Measurements from ENCODE around the gene CANX.

The CANX gene

DNA sequence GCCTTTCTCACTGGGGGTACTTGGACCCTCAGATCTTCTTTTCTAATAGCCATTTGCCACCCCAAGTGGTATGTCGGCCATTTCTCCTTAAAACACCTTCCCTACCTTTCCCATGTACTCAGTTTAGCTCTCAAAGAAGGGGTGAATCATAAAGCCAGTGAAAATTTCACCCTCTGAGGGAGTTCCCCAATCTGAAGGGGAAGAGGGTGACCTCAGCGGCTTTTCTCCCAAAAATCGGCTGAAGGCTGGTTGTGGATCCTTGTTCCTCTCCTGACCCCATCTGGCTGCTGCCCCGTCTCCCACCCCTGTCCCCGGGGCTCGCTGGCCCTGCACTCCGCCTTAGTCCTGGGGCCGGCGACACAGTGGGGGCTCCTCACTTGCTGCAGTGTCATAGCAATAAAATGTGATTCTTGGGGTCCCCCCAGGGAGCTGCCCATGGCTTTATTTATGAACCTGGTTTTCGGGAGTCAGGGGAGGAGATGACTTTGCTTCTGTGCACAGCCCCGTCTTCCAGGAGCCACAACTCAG lies 77.7 kb downstream of the CANX start:
- peaks cover 4% of the 10 kb centered on the region for H3K27me3 Mint-ChIP-seq (ENCODE audit: low read depth, poor library complexity)
- DNase-seq, result no peak
- no peak overlapping the region for H3K4me3 Mint-ChIP-seq
- no peak overlapping the region for H3K27ac Mint-ChIP-seq
- no peaks in the 10 kb centered on the region for H3K9me3 Mint-ChIP-seq
- peaks cover 84% of the 10 kb centered on the region for H3K36me3 Mint-ChIP-seq (ENCODE audit: low read depth)
- H3K4me1 Mint-ChIP-seq, result no peaks in the 10 kb centered on the region
- TF ChIP-seq, protein P1, sequence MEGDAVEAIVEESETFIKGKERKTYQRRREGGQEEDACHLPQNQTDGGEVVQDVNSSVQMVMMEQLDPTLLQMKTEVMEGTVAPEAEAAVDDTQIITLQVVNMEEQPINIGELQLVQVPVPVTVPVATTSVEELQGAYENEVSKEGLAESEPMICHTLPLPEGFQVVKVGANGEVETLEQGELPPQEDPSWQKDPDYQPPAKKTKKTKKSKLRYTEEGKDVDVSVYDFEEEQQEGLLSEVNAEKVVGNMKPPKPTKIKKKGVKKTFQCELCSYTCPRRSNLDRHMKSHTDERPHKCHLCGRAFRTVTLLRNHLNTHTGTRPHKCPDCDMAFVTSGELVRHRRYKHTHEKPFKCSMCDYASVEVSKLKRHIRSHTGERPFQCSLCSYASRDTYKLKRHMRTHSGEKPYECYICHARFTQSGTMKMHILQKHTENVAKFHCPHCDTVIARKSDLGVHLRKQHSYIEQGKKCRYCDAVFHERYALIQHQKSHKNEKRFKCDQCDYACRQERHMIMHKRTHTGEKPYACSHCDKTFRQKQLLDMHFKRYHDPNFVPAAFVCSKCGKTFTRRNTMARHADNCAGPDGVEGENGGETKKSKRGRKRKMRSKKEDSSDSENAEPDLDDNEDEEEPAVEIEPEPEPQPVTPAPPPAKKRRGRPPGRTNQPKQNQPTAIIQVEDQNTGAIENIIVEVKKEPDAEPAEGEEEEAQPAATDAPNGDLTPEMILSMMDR (IDR thresholded peaks at IDR 0.05), result no peak

DNA sequence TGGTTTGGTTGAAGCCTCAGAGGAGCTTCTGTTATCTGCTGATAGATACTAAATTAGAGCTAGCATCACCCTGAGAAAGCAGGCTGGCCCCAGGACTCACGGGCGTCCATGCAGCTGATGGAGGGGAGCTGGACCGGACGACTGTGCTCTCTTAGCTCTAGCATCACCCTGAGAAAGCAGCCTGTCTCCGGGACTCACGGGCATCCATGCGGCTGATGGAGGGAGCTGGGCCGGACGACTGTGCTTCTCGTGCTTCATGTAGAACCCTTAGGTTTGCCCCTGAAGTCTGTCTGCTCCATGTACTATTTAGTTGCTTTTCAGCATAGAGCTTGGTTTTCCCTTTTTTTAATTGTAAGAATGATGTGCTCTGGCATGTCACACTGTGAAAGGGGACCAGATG lies 78.7 kb downstream of the CANX start:
- DNase-seq, result no peak
- H3K4me1 Mint-ChIP-seq, result peaks cover 3% of the 10 kb centered on the region
- no peak overlapping the region for H3K4me3 Mint-ChIP-seq
- TF ChIP-seq, protein P1 (IDR thresholded peaks at IDR 0.05), result no peak
- H3K36me3 Mint-ChIP-seq (ENCODE audit: low read depth), result peaks cover 83% of the 10 kb centered on the region
- H3K27ac Mint-ChIP-seq, result peak overlapping the region; percentile 89
- H3K27me3 Mint-ChIP-seq (ENCODE audit: low read depth, poor library complexity), result peaks cover 6% of the 10 kb centered on the region
- no peaks in the 10 kb centered on the region for H3K9me3 Mint-ChIP-seq

DNA sequence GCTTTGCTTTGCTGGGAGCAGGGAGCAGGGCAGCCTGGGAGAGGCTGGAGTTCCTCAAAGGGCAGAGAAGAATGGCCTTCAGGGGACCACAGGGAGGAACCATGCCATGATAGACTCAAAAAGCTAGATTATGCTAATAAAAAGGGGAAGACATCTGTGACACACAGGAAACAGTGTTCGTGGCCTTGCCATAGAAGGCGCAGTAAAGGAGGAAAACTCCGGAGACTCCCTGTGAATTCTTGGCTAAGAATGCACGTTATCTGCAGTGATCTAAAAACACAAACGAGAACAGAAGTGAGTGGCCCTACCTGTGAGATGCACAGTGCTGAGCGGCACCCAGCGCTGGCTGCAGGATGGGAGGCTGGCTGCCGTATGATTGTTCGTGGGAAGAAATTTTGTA lies 79.1 kb downstream of the CANX start:
- peaks cover 7% of the 10 kb centered on the region for H3K4me1 Mint-ChIP-seq
- H3K27me3 Mint-ChIP-seq (ENCODE audit: low read depth, poor library complexity), result peaks cover 6% of the 10 kb centered on the region
- H3K27ac Mint-ChIP-seq, result peak overlapping the region; percentile 89
- TF ChIP-seq, protein P1 (IDR thresholded peaks at IDR 0.05), result no peak
- no peaks in the 10 kb centered on the region for H3K9me3 Mint-ChIP-seq
- no peak for DNase-seq
- peaks cover 83% of the 10 kb centered on the region for H3K36me3 Mint-ChIP-seq (ENCODE audit: low read depth)
- H3K4me3 Mint-ChIP-seq, result no peak overlapping the region

DNA sequence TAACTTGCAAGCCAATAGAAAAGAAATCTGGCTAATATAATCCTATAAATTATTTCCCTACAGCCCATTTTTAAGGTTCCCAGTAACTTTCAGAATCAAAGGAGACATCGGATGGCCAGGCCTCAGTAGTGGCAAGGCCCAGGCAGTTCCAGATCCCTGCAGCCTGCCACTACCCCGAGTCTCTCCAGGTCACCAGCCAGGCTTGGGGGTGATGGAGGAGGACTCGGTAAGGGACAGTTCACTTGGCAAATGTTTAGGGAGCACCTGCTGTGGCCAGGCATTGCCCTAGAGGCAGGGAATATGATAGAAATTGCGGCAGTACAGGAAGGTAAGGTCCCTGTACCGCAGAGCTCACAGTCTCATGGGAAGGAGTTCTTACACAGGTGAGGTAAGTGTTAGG lies 79.8 kb downstream of the CANX start:
- TF ChIP-seq, protein P1 (IDR thresholded peaks at IDR 0.05), result no peak
- Mint-ChIP-seq H3K9me3 (no peaks in the 10 kb centered on the region), H3K27me3 (ENCODE audit: low read depth, poor library complexity) (peaks cover 6% of the 10 kb centered on the region), H3K4me3 (no peak overlapping the region), H3K36me3 (ENCODE audit: low read depth) (peaks cover 83% of the 10 kb centered on the region), H3K27ac (no peak overlapping the region), H3K4me1 (peaks cover 8% of the 10 kb centered on the region)
- DNase-seq, result no peak

DNA sequence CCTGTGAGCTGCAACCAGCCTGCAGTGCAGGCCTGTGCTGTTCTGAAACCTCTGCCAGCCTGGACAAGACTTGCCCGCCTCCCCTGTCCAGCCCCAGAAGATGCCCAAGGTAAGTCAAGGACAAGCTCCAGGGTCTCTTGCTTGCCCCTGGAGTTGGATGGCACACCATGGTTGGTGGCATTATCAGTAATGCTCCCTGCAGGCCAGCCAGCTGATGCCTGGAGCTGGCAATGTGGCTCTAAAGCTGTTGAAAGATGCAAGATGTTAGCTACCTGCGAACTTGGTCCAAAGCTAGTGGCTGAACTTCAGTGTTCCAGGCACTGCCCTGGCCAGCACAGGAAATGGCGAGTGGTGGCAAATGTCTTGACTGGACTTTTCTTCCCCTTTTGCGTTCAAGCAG lies 81.1 kb downstream of the CANX start:
- Mint-ChIP-seq H3K36me3 (ENCODE audit: low read depth) (peaks cover 85% of the 10 kb centered on the region), H3K4me1 (peaks cover 8% of the 10 kb centered on the region), H3K27me3 (ENCODE audit: low read depth, poor library complexity) (peaks cover 6% of the 10 kb centered on the region), H3K4me3 (no peak overlapping the region), H3K27ac (no peak overlapping the region), H3K9me3 (no peaks in the 10 kb centered on the region)
- DNase-seq, result no peak
- TF ChIP-seq, protein P1 (IDR thresholded peaks at IDR 0.05), result no peak

DNA sequence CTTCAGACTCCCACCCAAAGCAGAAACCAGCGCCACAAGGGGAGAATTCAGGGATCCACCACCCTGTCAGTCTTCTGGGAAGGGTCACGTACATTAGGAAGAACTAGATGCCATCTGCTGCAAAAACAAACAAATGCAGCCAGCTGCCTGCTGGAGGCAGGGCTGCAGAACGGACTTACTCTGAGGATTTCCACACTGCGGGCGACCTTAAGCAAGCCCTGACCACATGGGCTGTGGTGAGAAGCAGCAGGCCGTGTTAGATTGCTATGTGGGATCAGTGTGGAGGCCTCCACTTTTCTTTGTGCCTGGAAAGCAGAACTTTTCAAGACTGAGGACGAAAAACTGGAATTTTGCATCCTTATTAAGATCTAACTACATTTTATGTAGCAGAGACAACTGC lies 81.6 kb downstream of the CANX start:
- TF ChIP-seq, protein P1 (IDR thresholded peaks at IDR 0.05), result no peak
- Mint-ChIP-seq H3K27ac (peak overlapping the region; percentile 21), H3K9me3 (no peaks in the 10 kb centered on the region), H3K4me3 (no peak overlapping the region), H3K4me1 (peaks cover 8% of the 10 kb centered on the region), H3K27me3 (ENCODE audit: low read depth, poor library complexity) (peaks cover 6% of the 10 kb centered on the region), H3K36me3 (ENCODE audit: low read depth) (peaks cover 87% of the 10 kb centered on the region)
- DNase-seq, result no peak
